GM21447 (cell line): ENCODE data around the gene ITPA.
"Not testable (repeated sequence)": the region's sequence is repeated elsewhere in the genome, so short reads cannot be mapped to it uniquely, and the experiment has no call there.

Source experiments
- ATAC-seq: cut with Tn5 transposase; IDR thresholded peaks from one replicate; pipeline ENCODE4 v1.9.1; 2021; ENCODE audit not compliant: unreplicated experiment

Gene ITPA

DNA sequence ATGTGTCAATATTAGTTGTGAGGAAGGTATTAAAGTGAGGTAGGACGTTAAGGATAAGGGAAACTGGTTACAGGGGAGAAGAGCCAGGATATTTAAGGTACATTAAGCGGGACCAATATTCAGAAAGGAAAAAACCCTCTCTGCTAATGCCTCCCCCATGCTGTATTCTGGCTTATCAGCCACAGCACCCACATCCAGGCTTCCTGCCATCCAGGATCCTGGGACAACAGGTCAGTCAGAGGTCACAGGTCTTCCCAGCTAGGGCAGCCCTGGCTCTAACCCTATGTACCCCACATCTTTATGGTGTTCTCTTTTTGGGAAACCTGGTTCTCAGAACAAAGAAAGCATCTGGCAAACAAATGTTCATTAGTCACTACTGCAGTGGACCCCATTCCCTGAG is 10.1 kb upstream of the ITPA start:
- ATAC-seq, result no peak

DNA sequence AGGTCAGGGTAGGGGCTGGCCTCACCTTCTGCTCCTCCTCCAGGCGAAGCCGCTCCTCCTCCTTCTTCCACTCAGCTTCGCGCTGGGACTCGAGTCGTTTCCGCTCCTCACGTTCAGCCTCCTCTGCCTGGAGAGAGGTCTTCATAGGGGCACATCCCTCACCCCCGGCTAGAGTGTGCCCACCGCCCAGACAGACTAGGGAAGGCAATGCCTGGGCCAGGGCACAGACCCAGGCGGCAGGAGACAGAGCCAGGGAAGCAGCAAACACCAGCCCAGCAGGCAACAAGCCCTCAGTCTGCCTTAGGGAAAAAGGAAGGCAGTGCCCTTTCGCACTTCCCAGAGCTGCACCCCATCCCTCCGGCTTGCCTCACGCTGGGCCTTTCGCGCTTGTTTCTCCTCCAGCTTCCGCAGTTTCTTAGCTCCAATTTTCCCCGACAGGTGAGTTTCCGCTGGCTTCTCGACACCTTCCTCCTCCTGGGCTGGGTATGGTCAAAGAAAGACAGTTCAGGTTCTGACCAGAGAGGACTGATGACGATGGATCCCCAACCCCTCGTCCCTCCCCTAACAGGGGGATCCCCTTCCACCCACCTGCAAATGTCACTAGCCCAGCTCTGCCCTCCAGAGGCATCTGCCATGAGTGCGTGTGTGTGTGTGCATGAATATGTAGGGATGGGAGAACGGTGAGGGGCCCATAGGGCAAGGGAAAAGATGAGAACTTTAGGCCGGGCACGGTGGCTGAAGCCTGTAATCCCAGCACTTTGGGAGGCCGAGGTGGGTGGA is 9.1 kb upstream of the ITPA start:
- no peak for ATAC-seq

GRCh38 chr20:3202965-3203314 is 6.4 kb upstream of the ITPA start:
- ATAC-seq, result no peak

- ATAC-seq, result peak; percentile 20
Measured at GRCh38 chr20:3203315-3204123, 5.8 kb upstream of the ITPA start.

DNA sequence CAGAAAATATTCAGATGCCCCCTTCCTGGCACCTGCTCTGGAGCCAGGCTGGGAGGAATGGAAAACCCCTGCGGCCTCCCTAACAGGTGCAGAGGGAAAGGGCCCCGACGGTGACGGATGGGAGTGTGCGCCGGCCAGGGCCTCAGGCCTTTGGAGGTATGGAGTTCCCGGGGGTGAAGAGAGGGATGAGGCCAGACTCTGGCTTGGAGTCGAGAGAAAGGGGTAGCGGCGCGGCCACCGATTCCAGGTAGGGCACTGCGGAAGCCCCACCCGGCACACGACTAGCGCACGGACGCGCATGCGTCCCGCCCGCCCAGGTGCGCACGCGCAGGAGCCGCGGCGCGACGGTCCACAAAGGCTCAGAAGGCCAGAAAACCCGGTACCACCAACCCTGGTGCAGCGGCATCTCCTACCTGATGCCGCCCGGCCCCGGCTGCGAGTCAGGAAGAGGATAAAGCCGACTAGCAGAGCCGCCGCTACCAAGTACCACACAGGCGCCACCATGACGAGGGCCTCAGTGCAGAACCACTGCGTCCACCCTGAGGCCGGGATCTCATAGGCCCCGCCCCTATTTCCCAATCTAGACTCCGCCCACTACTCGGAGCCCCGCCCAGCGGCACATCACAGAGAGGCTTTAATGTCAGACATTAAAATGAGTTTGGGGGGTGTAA is 5.0 kb upstream of the ITPA start, which contains the start of gene DDRGK1:
DDRGK1 (minus strand) TSS at position 559 of the 671 bp plus-strand sequence; CDS start at position 504, 55 bp downstream.
- peak; percentile 81 for ATAC-seq

DNA sequence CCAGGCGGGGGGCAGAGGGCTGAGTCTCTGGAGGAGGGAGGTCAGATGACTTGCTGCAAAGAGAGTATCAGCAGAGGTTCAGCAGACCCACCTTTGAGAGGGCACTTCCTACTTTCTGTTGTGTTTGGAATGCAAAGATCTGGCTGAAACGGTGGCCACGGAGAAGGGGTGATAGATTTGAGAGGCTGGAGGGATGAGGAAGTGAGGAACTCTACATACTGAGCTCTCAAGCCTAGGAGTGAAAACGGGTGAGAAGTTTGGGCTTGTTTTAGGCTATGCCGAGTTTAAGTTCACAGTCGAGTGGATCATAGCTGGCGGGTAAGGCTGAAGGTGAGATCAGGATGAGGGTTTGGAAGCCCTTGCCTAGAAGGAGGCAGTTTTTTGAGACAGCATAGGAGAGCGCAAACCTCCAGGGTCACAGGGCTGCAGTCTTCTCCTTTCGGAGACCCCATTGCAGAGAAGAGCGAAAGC is 477 bp upstream of the ITPA start:
- peak; percentile 6 for ATAC-seq

GRCh38 chr20:3209946-3210317 is 634 bp downstream of the ITPA start:
- peak; percentile 12 for ATAC-seq

DNA sequence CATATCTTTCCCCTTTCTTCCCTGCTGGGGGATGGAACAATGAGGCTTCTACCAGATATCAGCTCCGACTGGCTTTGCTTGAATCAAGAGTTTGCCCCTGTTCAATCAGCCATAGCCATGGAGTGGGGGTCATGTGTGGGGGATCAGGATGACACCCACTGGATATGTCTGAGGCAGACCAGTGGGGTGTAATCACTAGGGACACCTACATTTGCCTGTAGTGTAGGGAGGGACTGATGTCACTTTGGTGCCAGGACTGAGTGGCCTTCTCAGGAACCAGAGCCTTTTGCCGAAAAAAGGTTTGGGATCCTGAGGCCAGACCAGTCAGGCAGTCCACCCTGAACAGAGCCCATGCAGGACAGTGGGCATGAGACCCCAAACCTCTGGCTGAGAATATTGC is 1.0 kb downstream of the ITPA start:
- no peak for ATAC-seq

GRCh38 chr20:3213226-3213625 is 3.9 kb downstream of the ITPA start:
- ATAC-seq, result no peak

DNA sequence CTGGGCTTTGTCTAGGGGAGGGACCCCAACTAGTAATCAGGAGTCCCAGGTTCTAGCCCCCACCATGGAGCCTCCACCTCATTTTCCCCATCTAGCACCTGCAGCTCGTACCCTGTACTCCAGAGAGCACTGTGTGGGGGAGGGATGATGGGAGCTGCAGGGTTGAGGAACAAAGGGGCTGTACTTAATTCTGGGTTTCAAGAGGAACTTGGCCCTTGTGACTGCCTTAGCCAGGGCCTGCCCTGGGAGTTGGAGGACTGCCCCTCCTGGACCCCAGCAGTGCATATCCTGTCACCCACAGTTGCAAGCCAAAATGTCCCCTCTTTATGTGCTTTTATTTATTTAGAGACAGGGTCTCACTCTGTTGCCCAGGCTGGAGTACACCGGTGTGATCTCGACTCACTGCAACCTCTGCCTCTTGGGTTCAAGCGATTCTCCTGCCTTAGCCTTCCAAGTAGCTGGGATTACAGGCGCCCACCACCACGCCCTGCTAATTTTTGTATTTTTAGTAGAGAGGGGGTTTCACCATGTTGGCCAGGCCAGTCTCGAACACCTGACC is 6.1 kb downstream of the ITPA start:
- not testable (repeated sequence) for ATAC-seq

GRCh38 chr20:3218307-3218988 is 9.2 kb downstream of the ITPA start:
- ATAC-seq, result no peak

DNA sequence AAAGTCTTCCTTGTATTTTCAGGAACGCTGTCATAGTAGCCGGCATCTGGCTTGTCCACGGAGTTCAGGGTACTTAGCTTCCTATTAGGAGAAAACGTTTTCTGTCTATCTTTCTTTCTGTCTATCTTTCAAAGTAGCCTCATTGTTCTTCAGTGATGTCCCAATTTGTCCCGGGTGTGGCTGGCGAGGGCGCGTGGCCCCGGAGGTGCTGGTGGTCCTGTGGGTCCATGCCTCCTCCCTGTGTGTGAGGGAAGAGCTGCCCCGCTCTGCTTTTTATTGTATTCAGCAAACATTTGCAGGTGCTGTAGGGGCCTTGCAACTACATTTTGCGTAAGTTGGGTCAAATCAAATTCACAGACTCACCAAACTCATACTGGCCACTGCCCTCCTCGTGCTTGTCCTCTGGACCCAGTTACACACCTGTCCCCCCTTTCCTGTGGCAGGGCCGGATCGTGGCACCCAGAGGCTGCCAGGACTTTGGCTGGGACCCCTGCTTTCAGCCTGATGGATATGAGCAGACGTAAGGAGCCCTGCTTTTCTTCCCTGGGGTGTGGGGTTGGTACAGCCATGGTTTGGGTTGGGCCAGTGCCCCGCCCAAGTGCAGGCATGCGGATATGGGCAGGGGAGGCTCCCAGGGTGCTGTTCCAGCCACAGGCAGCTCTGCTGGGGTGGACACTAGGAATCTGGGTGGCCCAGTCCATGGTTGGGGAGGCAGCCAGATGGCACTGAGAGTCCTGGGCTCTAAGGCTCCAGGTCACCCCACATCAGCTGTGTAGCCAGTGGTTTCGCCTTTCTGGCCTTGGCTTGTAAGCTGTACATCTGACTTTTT is 12.3 kb downstream of the ITPA start:
- no peak for ATAC-seq

- ATAC-seq, result no peak
Measured at GRCh38 chr20:3222635-3223600, 13.6 kb downstream of the ITPA start.

GRCh38 chr20:3223651-3223993 is 14.3 kb downstream of the ITPA start:
- ATAC-seq, result no peak

DNA sequence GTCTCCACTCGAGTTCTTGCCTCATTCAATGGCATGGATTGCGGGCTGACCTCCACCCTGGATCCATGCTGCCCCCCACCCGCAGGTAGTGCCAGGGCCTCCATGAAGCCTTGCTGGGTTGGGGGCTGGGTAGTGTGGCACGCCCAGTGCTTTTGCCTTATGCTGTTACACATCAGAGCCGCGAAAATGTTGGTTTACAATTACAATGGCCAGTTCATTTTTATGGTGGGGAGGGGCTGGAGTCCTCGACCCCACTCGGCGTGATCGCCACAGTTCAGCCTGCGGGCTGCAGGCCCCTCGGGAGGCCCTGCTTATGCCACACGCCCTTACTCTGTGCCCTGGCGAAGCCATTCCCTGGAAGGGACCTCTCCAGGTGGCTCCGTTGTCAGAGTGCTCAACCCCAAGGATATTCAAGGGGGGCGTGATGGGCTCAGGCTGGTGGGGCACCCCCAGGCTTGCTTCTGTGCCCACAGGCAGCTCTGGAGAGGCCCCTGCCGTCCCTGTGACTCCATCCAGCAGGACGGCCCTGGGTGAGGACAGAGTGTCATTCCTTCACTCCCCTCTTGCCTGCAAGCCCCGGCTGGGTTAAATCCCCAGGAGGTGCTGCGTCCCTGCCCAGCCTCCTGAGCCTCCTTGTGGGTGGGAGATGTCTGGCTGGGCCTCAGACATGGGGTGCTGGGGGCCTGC is 14.8 kb downstream of the ITPA start:
- no peak for ATAC-seq

- ATAC-seq, result no peak
Measured at GRCh38 chr20:3224681-3225421, 15.6 kb downstream of the ITPA start.

DNA sequence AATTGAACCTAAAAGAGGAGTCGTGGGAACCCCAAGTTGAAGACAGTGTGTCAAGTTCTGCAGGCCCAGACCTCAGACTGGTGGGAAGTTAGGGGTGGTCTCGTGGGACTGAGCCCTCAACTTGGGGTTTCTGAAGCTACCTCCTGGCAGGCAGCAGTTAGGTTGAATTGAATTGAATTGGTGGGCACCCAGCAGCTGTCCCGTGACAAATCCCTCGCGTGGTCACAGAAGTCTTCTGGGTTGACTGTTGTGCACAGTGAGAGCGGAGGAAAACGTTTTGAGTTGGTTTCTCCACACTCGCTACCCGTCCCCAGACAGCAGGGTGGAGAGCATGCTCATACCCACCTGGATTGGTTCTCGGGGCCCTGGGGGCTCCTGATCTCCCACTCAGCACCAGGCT is 16.8 kb downstream of the ITPA start:
- ATAC-seq, result no peak

DNA sequence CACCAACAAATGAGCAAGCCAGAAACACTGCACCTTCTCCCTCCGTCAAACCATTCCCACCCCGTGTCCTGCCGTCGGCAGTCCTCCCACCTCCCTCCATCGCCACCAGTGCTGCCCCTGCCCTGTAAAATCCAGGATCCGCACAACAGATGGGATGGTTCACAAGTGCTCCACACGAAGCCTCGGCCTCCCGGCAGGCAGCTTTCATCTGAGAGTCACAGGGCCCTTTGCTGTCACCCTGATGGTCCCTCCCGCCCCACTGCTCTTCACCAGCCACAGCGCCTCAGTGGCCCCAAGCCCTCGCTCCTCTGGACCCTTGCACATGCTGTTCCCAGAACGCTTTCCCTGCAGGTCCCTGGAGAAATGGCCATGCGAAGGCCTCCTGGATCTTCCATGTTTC is 17.6 kb downstream of the ITPA start:
- ATAC-seq, result no peak
